GM18870 (cell line): ENCODE measurements around the gene GRSF1.
"Not testable (repeated sequence)": the region's sequence is repeated elsewhere in the genome, so short reads cannot be mapped to it uniquely, and the experiment has no call there.

Experiments
- ATAC-seq: cut with Tn5 transposase; IDR thresholded peaks from one replicate; pipeline ENCODE4 v1.9.1; 2021; ENCODE audit warnings: moderate library complexity; ENCODE audit not compliant: unreplicated experiment

Gene GRSF1

GRCh38 chr4:70836081-70836480 lies 3.6 kb downstream of the GRSF1 start:
- no peak for ATAC-seq

- ATAC-seq, result no peak
Observed at GRCh38 chr4:70833675-70834074, 6.0 kb downstream of the GRSF1 start.

- ATAC-seq, result no peak
Observed at GRCh38 chr4:70831293-70831692, 8.4 kb downstream of the GRSF1 start.

- no peak for ATAC-seq
Observed at GRCh38 chr4:70830054-70830453, 9.6 kb downstream of the GRSF1 start.

GRCh38 chr4:70829492-70829891 lies 10.2 kb downstream of the GRSF1 start:
- no peak for ATAC-seq

- ATAC-seq, result no peak
Observed at GRCh38 chr4:70829015-70829414, 10.7 kb downstream of the GRSF1 start.

- ATAC-seq, result no peak
Observed at GRCh38 chr4:70818921-70819320, 20.8 kb downstream of the GRSF1 start.

GRCh38 chr4:70818173-70818855 lies 21.4 kb downstream of the GRSF1 start:
- no peak for ATAC-seq

- no peak for ATAC-seq
Observed at GRCh38 chr4:70816894-70817293, 22.8 kb downstream of the GRSF1 start.

- no peak for ATAC-seq
Observed at GRCh38 chr4:70815370-70815769, 24.3 kb downstream of the GRSF1 start.

GRCh38 chr4:70808151-70808550 lies 31.5 kb downstream of the GRSF1 start:
- no peak for ATAC-seq

GRCh38 chr4:70802928-70803580 lies 36.6 kb downstream of the GRSF1 start:
- no peak for ATAC-seq

GRCh38 chr4:70801265-70801809 lies 38.4 kb downstream of the GRSF1 start:
- peak; percentile 91 for ATAC-seq

- no peak for ATAC-seq
Observed at GRCh38 chr4:70793626-70794025, 46.1 kb downstream of the GRSF1 start.

GRCh38 chr4:70788733-70789132 lies 51.0 kb downstream of the GRSF1 start:
- no peak for ATAC-seq

- ATAC-seq, result no peak
Observed at GRCh38 chr4:70787496-70787895, 52.2 kb downstream of the GRSF1 start.

- ATAC-seq, result no peak
Observed at GRCh38 chr4:70783096-70783495, 56.6 kb downstream of the GRSF1 start.

- no peak for ATAC-seq
Observed at GRCh38 chr4:70778888-70779422, 60.7 kb downstream of the GRSF1 start.

GRCh38 chr4:70772929-70773555 lies 66.6 kb downstream of the GRSF1 start:
- no peak for ATAC-seq

- ATAC-seq, result not testable (repeated sequence)
Observed at GRCh38 chr4:70769396-70769795, 70.3 kb downstream of the GRSF1 start.

GRCh38 chr4:70768301-70768948 lies 71.3 kb downstream of the GRSF1 start:
- no peak for ATAC-seq
